GM06990 (cell line): ENCODE data around the gene MEF2C.

Experiments used
- DNase-seq: peaks from one replicate; pipeline ENCODE4 v3.0.0-alpha.2; 2011; ENCODE audit not compliant: insufficient read length; ENCODE audit errors: extremely low read depth
- H3K27me3 ChIP-seq: replicated peaks from 2 replicates; pipeline ENCODE4 v1.6.0; 2011; ENCODE audit warnings: low read length; ENCODE audit not compliant: control insufficient read depth, insufficient read depth
- H3K36me3 ChIP-seq: 2 replicates; pipeline ENCODE4 v1.5.1; 2011; ENCODE audit warnings: low read length; ENCODE audit not compliant: control insufficient read depth, insufficient read depth
- H3K4me3 ChIP-seq: replicated peaks from 2 replicates; pipeline ENCODE4 v1.5.1; 2011; ENCODE audit warnings: low read depth, mild to moderate bottlenecking, control low read depth, low read length
- TF ChIP-seq, protein P1 (sequence below): IDR thresholded peaks from 2 replicates; pipeline ENCODE4 v1.5.1; 2011; ENCODE audit warnings: low read length, control low read depth, mild to moderate bottlenecking, inconsistent platforms; ENCODE audit not compliant: insufficient read depth, poor library complexity, severe bottlenecking

Gene MEF2C

GRCh38 chr5:88880201-88880600 is 2.8 kb downstream of the MEF2C start:
- TF ChIP-seq, protein P1, sequence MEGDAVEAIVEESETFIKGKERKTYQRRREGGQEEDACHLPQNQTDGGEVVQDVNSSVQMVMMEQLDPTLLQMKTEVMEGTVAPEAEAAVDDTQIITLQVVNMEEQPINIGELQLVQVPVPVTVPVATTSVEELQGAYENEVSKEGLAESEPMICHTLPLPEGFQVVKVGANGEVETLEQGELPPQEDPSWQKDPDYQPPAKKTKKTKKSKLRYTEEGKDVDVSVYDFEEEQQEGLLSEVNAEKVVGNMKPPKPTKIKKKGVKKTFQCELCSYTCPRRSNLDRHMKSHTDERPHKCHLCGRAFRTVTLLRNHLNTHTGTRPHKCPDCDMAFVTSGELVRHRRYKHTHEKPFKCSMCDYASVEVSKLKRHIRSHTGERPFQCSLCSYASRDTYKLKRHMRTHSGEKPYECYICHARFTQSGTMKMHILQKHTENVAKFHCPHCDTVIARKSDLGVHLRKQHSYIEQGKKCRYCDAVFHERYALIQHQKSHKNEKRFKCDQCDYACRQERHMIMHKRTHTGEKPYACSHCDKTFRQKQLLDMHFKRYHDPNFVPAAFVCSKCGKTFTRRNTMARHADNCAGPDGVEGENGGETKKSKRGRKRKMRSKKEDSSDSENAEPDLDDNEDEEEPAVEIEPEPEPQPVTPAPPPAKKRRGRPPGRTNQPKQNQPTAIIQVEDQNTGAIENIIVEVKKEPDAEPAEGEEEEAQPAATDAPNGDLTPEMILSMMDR, result no peak
- no peaks in the 10 kb centered on the region; the same call in 1 of the 2 replicates for H3K36me3 ChIP-seq
- H3K27me3 ChIP-seq, result no peaks in the 10 kb centered on the region
- no peak for DNase-seq
- H3K4me3 ChIP-seq, result peak overlapping the region; percentile 93

DNA sequence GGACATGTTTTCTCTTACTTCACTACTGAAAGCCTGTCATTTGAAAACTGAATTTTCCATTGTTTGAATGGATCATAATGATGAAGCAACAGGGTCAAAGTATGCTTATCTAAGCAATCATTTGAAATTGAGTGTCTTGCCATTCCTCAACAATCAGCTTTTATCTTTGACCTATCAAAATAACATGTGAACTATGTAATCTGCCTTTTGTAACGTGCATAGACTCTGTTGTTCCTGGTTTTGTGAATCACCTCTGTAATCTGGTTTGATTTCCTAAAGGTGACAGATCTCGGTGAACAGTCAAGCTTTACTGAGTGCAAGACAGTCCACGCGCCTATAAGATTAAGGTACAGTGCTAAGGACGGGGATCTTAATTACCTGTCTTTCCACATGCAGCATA is 3.3 kb downstream of the MEF2C start:
- Histone ChIP-seq H3K36me3 (no peaks in the 10 kb centered on the region; the same call in 1 of the 2 replicates), H3K4me3 (peak overlapping the region; percentile 93)
- no peak for DNase-seq

GRCh38 chr5:88878976-88879375 is 4.0 kb downstream of the MEF2C start:
- DNase-seq, result no peak
- Histone ChIP-seq H3K4me3 (peak overlapping the region; percentile 93), H3K36me3 (no peaks in the 10 kb centered on the region; the same call in 1 of the 2 replicates), H3K27me3 (no peaks in the 10 kb centered on the region)
- TF ChIP-seq, protein P1, result peak; percentile 19

More for the DNA sequence above, 3.3 kb downstream of the MEF2C start:
- no peaks in the 10 kb centered on the region for H3K27me3 ChIP-seq
- TF ChIP-seq, protein P1, result no peak

GRCh38 chr5:88877826-88878225 is 5.2 kb downstream of the MEF2C start:
- no peaks in the 10 kb centered on the region; the same call in 1 of the 2 replicates for H3K36me3 ChIP-seq
- no peak for DNase-seq
- no peaks in the 10 kb centered on the region for H3K27me3 ChIP-seq
- TF ChIP-seq, protein P1, result no peak
- peak overlapping the region; percentile 93 for H3K4me3 ChIP-seq

GRCh38 chr5:88876714-88877113 is 6.3 kb downstream of the MEF2C start:
- DNase-seq, result no peak
- Histone ChIP-seq H3K27me3 (no peaks in the 10 kb centered on the region), H3K4me3 (peak overlapping the region; percentile 93), H3K36me3 (no peaks in the 10 kb centered on the region; the same call in 1 of the 2 replicates)
- TF ChIP-seq, protein P1, result no peak
